ENCODE data around the gene SIPA1. TPM values are rescaled to one million over a fixed set of nuclear protein-coding genes. Genes with fewer than 3 reads are reported as not detected.

Gene SIPA1
- total and polyA plus RNA-seq, 2 of the 8 experiments (the other 6 are each of a cell fraction or from before 2014, with no cell fraction given), result 35.3 to 72.2 TPM

- TF ChIP-seq CHD7 (IDR thresholded peaks at IDR 0.05; ENCODE audit: insufficient replicate concordance, low read length) (no peak), TBP (IDR thresholded peaks at IDR 0.05; ENCODE audit: low read depth, low read length) (no peak), KDM5A (IDR thresholded peaks at IDR 0.05; ENCODE audit: low read length) (no peak), TCF12 (IDR thresholded peaks at IDR 0.05; ENCODE audit: low read depth, low read length) (no peak), YY1 (IDR thresholded peaks at IDR 0.05; ENCODE audit: low read depth, low read length) (no peak)
Observed at GRCh38 chr11:65617136-65617850, 20.6 kb upstream of the SIPA1 start (continued).

Measured in H1 (cell line).